ENCODE measurements around the gene OR2B3. TPM values are rescaled to one million over a fixed set of nuclear protein-coding genes. Genes with fewer than 3 reads are reported as not detected.

The OR2B3 gene
- total RNA-seq, 3 donors from 2014 or later = not detected

- DNase-seq (no peak), ATAC-seq (no peak)
- Histone ChIP-seq H3K36me3 (ENCODE audit: low read depth) (no peaks in the 10 kb centered on the region), H3K4me1 (ENCODE audit: low read depth) (no peaks in the 10 kb centered on the region), H3K4me3 (no peak overlapping the region), H3K9me3 (no peaks in the 10 kb centered on the region)
- TF ChIP-seq CTCF (IDR thresholded peaks at IDR 0.05) = no peak
- intact Hi-C loops (cut with DNase I, micrococcal nuclease) = no loop called here
Measured at GRCh38 chr6:29079203-29079602, 7.9 kb downstream of the OR2B3 start.

- ATAC-seq (peak; percentile 72), DNase-seq (peak in 1 of 3 donors; percentile 10)
- Histone ChIP-seq H3K4me3 (no peak overlapping the region), H3K4me1 (ENCODE audit: low read depth) (no peaks in the 10 kb centered on the region), H3K9me3 (no peaks in the 10 kb centered on the region), H3K36me3 (ENCODE audit: low read depth) (no peaks in the 10 kb centered on the region)
- no peak for TF ChIP-seq CTCF (IDR thresholded peaks at IDR 0.05)
- intact Hi-C loops (cut with DNase I, micrococcal nuclease) = no loop called here
Measured at GRCh38 chr6:29071831-29072723, 15.0 kb downstream of the OR2B3 start.

DNA sequence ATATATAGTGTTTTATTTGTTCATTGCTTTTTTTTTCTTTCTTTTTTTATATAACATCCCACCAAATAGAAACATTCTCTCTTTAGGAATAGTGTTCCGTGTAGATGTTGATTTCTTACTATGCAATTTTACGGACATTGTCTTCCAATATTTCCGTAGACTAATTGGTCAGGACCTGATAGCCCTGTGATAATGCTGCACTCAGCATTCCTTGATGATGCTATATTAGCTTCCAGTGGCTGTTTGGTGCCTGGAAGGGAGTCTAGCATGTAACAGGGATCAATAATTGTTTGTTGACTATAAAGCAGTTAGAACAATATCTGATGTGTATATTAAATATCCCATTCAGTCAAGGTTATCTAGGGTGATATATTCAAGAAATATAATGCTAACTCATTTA is 35.4 kb downstream of the OR2B3 start:
- no peak for TF ChIP-seq CTCF (IDR thresholded peaks at IDR 0.05)
- no peaks in the 10 kb centered on the region for H3K36me3 ChIP-seq (ENCODE audit: low read depth)
- H3K9me3 ChIP-seq = no peaks in the 10 kb centered on the region
- H3K4me1 ChIP-seq (ENCODE audit: low read depth) = no peaks in the 10 kb centered on the region
- intact Hi-C loops (cut with DNase I, micrococcal nuclease) = no loop called here
- DNase-seq = no peak
- ATAC-seq = no peak
- no peak overlapping the region for H3K4me3 ChIP-seq

DNA sequence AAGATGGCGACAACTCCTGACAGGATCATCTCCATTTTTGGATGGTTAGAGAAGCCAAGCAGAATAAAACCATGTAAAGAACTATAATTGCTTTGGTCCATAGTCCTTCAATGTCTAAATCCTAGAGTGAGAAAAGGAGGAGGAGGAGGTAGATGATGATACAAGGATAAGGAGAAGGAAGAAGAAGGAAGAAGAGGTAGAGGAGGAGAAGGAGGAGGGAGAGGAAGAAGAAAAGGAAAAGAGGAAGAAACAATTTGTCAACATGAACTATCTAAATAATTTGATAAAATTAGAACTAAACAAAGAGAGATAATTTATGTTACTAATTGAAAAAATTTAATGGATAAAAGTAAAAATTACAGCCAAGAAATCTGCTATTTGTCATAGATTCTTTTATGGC is 42.0 kb downstream of the OR2B3 start, which contains the start of gene OR2W1:
TSS of gene OR2W1 (minus strand) at position 101 of the 400 bp plus-strand sequence. CDS start at position 101, 0 bp downstream.
- Histone ChIP-seq H3K4me3 (no peak within 1 kb of the TSS), H3K36me3 (ENCODE audit: low read depth) (no peaks in the 10 kb centered on the region), H3K4me1 (ENCODE audit: low read depth) (no peaks in the 10 kb centered on the region), H3K9me3 (no peaks in the 10 kb centered on the region)
- intact Hi-C loops (cut with DNase I, micrococcal nuclease) = no loop called here
- ATAC-seq (no peak), DNase-seq (no peak)
- TF ChIP-seq CTCF (IDR thresholded peaks at IDR 0.05) = no peak

Other genes with a start within 250 kb of the OR2B3 start
- gene TRIM27, start 163.3 kb downstream of the OR2B3 start, total RNA-seq = 10 to 100 TPM; 33.1 to 37.2 (median 35.5) TPM
- gene ZNF311, start 82.0 kb downstream of the OR2B3 start, total RNA-seq = 1 to 10 TPM; 1.8 to 2.9 (median 2.6) TPM
- gene OR2W1, start 42.1 kb downstream of the OR2B3 start, total RNA-seq = not detected
- not detected for gene OR2J1, start 12.2 kb upstream of the OR2B3 start, total RNA-seq
- gene OR2J3, start 20.7 kb upstream of the OR2B3 start, total RNA-seq = not detected
- gene OR2J2, start 83.6 kb upstream of the OR2B3 start, total RNA-seq = not detected
- gene OR14J1, start 214.4 kb upstream of the OR2B3 start, total RNA-seq = not detected